Fibroblast of villous mesenchyme (primary cell): ENCODE results near the gene MSH3. TPM values are rescaled to one million over a fixed set of nuclear protein-coding genes. Genes with fewer than 3 reads are reported as not detected.

Experiments used
- DNase-seq: peaks from one replicate; pipeline ENCODE4 v3.0.0-alpha.2; 2010; ENCODE audit warnings: low read depth
- H3K4me3 ChIP-seq: 2 replicates; pipeline ENCODE4 v1.5.1; 2011; ENCODE audit warnings: low read depth, mild to moderate bottlenecking, low read length
- CTCF ChIP-seq: IDR thresholded peaks from 2 replicates; pipeline ENCODE4 v1.5.1; 2012; ENCODE audit warnings: low read depth, mild to moderate bottlenecking, low read length; ENCODE audit not compliant: insufficient read depth
- total RNA-seq: library from RNA; depleted of rRNA; stranded (reverse); fragments of >200 nt; gene quantifications from 2 replicates; pipeline ENCODE4 v1.2.3, GENCODE V29; 2012

Gene MSH3
- total RNA-seq, 1 donor: 22.5 TPM

DNA sequence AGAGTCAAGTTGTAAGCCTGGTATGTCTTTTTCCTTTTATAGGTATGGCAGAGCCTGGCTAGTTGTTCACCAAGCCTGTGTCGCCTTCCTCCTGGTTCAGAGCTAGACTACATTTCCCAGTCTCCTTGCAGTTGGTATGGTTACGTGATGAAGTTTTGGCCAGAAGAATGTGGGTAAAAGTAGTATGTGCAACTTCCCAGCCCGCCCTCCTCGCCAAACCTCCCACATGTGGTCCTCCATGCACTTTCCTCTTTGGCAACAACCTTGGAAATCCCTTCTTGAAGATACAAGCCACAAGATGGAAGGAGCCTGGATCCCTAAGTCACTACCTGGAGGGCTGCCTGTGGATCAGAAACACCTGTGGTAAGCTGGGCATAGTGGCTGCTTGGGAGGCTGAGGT lies 36.0 kb upstream of the MSH3 start:
- DNase-seq: no peak
- H3K4me3 ChIP-seq: no peak overlapping the region
- no peak for TF ChIP-seq CTCF

- no peak for DNase-seq
- no peak for TF ChIP-seq CTCF
- H3K4me3 ChIP-seq: no peak overlapping the region
Measured at GRCh38 chr5:80619086-80619485, 35.4 kb upstream of the MSH3 start.

GRCh38 chr5:80620211-80620610 lies 34.2 kb upstream of the MSH3 start:
- no peak for TF ChIP-seq CTCF
- no peak overlapping the region for H3K4me3 ChIP-seq
- DNase-seq: peak; percentile 43

- H3K4me3 ChIP-seq: no peak overlapping the region
- DNase-seq: no peak
- no peak for TF ChIP-seq CTCF
Measured at GRCh38 chr5:80622756-80623155, 31.7 kb upstream of the MSH3 start.

DNA sequence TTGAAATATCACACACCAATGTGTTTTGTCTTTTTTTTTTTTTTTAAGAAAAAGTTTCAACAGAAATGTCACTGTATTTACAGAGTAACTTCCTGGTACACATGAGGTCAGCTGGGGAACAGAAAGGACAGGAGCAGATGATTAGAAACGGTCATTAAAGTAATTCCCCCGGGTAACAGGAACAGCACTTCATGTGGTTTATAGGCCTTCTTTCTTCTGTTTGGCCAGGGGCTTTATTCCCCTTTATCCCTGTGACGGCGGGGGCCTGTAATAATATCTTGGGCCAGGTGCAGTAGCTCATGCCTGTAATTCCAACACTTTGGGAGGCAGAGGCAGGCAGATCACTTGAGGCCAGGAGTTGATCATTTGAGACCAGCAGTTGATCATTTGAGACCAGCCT lies 30.5 kb upstream of the MSH3 start:
- DNase-seq: no peak
- H3K4me3 ChIP-seq: no peak overlapping the region
- no peak for TF ChIP-seq CTCF

GRCh38 chr5:80625230-80625629 lies 29.2 kb upstream of the MSH3 start:
- TF ChIP-seq CTCF: no peak
- DNase-seq: no peak
- no peak overlapping the region for H3K4me3 ChIP-seq

DNA sequence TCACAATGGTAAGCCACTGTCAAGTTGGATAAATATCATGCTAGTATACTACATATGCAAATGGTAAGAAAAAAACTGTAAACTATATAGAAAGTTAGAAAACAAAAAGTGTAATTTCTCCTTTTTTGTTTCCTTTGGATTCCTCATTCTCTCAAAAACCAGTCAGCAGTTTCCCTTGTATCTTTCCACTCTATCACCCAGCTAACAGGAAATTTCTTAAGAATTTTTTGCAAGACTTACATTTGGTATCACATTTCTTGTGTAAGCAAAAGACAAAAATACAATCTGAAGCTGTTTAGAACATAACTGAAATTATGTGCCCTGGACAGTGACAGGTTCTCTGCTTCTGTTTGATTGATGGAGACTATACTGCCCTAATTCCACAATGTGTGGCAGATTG lies 25.2 kb upstream of the MSH3 start:
- no peak overlapping the region for H3K4me3 ChIP-seq
- no peak for DNase-seq
- no peak for TF ChIP-seq CTCF
